Hepatocyte (in vitro differentiated cells): ENCODE data around the gene OR2K2. TPM values are rescaled to one million over a fixed set of nuclear protein-coding genes. Genes with fewer than 3 reads are reported as not detected.
"Not testable (repeated sequence)": the region's sequence is repeated elsewhere in the genome, so short reads cannot be mapped to it uniquely, and the experiment has no call there.

Source experiments
- DNase-seq: peaks from one replicate; pipeline ENCODE4 v3.0.0-alpha.2; 2016; ENCODE audit warnings: low spot score
- H2AFZ ChIP-seq: fragments of 200-600 bp; sonication (generic); 2 replicates; pipeline ENCODE4 v1.6.0; 2016; ENCODE audit warnings: antibody characterized with exemption, mild to moderate bottlenecking
- H3K27ac ChIP-seq: fragments of 200-600 bp; sonication (generic); 2 replicates; pipeline ENCODE4 v1.5.1; 2016; ENCODE audit warnings: mild to moderate bottlenecking
- H3K27me3 ChIP-seq: fragments of 200-600 bp; sonication (generic); 2 replicates; pipeline ENCODE4 v1.6.1; 2016
- H3K36me3 ChIP-seq: fragments of 200-600 bp; sonication (generic); replicated peaks from 2 replicates; pipeline ENCODE4 v1.5.1; 2016; ENCODE audit warnings: low read depth; ENCODE audit not compliant: insufficient read depth
- H3K4me1 ChIP-seq: fragments of 200-600 bp; sonication (generic); 2 replicates; pipeline ENCODE4 v1.5.1; 2016; ENCODE audit warnings: mild to moderate bottlenecking, moderate library complexity; ENCODE audit not compliant: insufficient read depth
- H3K4me2 ChIP-seq: fragments of 200-600 bp; sonication (generic); 2 replicates; pipeline ENCODE4 v1.6.0; 2016
- H3K4me3 ChIP-seq: fragments of 200-600 bp; sonication (generic); 2 replicates; pipeline ENCODE4 v1.5.1; 2016; ENCODE audit warnings: mild to moderate bottlenecking
- H3K79me2 ChIP-seq: fragments of 200-600 bp; sonication (generic); 2 replicates; pipeline ENCODE4 v1.6.0; 2017; ENCODE audit warnings: mild to moderate bottlenecking
- H3K9me2 ChIP-seq: fragments of 200-600 bp; sonication (generic); replicated peaks from 2 replicates; pipeline ENCODE4 v1.6.0; 2017; ENCODE audit warnings: mild to moderate bottlenecking; ENCODE audit not compliant: insufficient read depth
- H3K9me3 ChIP-seq: fragments of 200-600 bp; sonication (generic); 2 replicates; pipeline ENCODE4 v1.5.1; 2016; ENCODE audit warnings: low read depth, mild to moderate bottlenecking
- H4K20me1 ChIP-seq: fragments of 200-600 bp; sonication (generic); 2 replicates; pipeline ENCODE4 v1.6.0; 2016; ENCODE audit warnings: mild to moderate bottlenecking; ENCODE audit not compliant: insufficient read depth, poor library complexity, severe bottlenecking
- CTCF ChIP-seq: fragments of 200-600 bp; sonication (generic); IDR thresholded peaks from 2 replicates; pipeline ENCODE4 v1.5.1; 2016; ENCODE audit warnings: antibody characterized with exemption, mild to moderate bottlenecking; ENCODE audit not compliant: poor library complexity
- EZH2 ChIP-seq: fragments of 200-600 bp; sonication (generic); IDR thresholded peaks from 2 replicates; pipeline ENCODE4 v1.6.1; 2016; ENCODE audit warnings: antibody characterized with exemption, mild to moderate bottlenecking, borderline replicate concordance
- EZH2phosphoT487 ChIP-seq: fragments of 200-600 bp; sonication (generic); IDR thresholded peaks from one replicate; pipeline ENCODE4 v1.6.1; 2018; ENCODE audit warnings: antibody characterized with exemption, mild to moderate bottlenecking, low read depth, moderate library complexity; ENCODE audit not compliant: unreplicated experiment, severe bottlenecking
- WGBS: methylation state at CpG from one replicate; pipeline ENCODE4 v1.1.6; 2016; ENCODE audit warnings: low lambda C conversion rate; ENCODE audit errors: missing lambda C conversion rate; 5-methylcytosine and 5-hydroxymethylcytosine counted together
- polyA plus RNA-seq: library from polyadenylated mRNA; unstranded; fragments of >200 nt; fragmentation: Nextera tagmentation; extraction: Ambion mirVana; gene quantifications from 2 replicates; pipeline ENCODE4 v1.2.1, GENCODE V29; 2016
- total RNA-seq: library from RNA; depleted of rRNA; stranded (reverse); fragments of >200 nt; gene quantifications from 2 replicates; pipeline ENCODE4 v1.2.3, GENCODE V29; 2014

Gene OR2K2
- total and polyA plus RNA-seq, 2 experiments from 2014 or later: not detected

- Histone ChIP-seq H2AFZ (no peak overlapping the region), H4K20me1 (no peaks in the 10 kb centered on the region), H3K4me2 (no peak overlapping the region), H3K4me1 (peaks cover 6% of the 10 kb centered on the region), H3K4me3 (no peak overlapping the region), H3K9me2 (no peaks in the 10 kb centered on the region), H3K9me3 (no peaks in the 10 kb centered on the region), H3K27me3 (no peaks in the 10 kb centered on the region), H3K79me2 (no peaks in the 10 kb centered on the region), H3K36me3 (no peaks in the 10 kb centered on the region), H3K27ac (no peak overlapping the region)
- no peak for TF ChIP-seq EZH2phosphoT487
- no peak for TF ChIP-seq CTCF
- no peak for TF ChIP-seq EZH2
- no peak for DNase-seq
- 93% methylated on average over 4 of the region's 4 CpGs for WGBS
These were observed 29.8 kb downstream of the OR2K2 start for GRCh38 chr9:111300140-111300735.

GRCh38 chr9:111299599-111299966, 30.4 kb downstream of the OR2K2 start:
- H3K9me3 ChIP-seq, H3K27me3 ChIP-seq, H3K36me3 ChIP-seq, H3K4me3 ChIP-seq, H2AFZ ChIP-seq, H3K79me2 ChIP-seq, H3K4me1 ChIP-seq, DNase-seq, H3K27ac ChIP-seq, H3K9me2 ChIP-seq, H3K4me2 ChIP-seq, H4K20me1 ChIP-seq: not testable (repeated sequence)
- 56% methylated on average over 4 of the region's 4 CpGs for WGBS

- peak; percentile 86 for TF ChIP-seq CTCF
- no peak for TF ChIP-seq EZH2
- H3K9me3 ChIP-seq: no peaks in the 10 kb centered on the region
- no peaks in the 10 kb centered on the region for H3K36me3 ChIP-seq
- H3K4me3 ChIP-seq: no peak overlapping the region
- no peaks in the 10 kb centered on the region for H3K79me2 ChIP-seq
- peak overlapping the region; percentile 3 for H3K27ac ChIP-seq
- no peaks in the 10 kb centered on the region for H4K20me1 ChIP-seq
- no peak overlapping the region for H2AFZ ChIP-seq
- H3K27me3 ChIP-seq: no peaks in the 10 kb centered on the region
- H3K4me1 ChIP-seq: peaks cover 6% of the 10 kb centered on the region
- no peaks in the 10 kb centered on the region for H3K9me2 ChIP-seq
- peak overlapping the region; percentile 53 for H3K4me2 ChIP-seq
- peak; percentile 55 for DNase-seq
- WGBS: 18% methylated on average over 6 of the region's 6 CpGs
These were observed 31.1 kb downstream of the OR2K2 start for GRCh38 chr9:111298731-111299598.

- H4K20me1 ChIP-seq: no peaks in the 10 kb centered on the region
- no peak overlapping the region for H3K27ac ChIP-seq
- H3K4me3 ChIP-seq: no peak overlapping the region
- H3K79me2 ChIP-seq: no peaks in the 10 kb centered on the region
- H3K4me2 ChIP-seq: no peak overlapping the region
- TF ChIP-seq CTCF (no peak), EZH2phosphoT487 (no peak), EZH2 (no peak)
- H3K4me1 ChIP-seq: peaks cover 6% of the 10 kb centered on the region
- H2AFZ ChIP-seq: no peak overlapping the region
- H3K9me2 ChIP-seq: no peaks in the 10 kb centered on the region
- no peaks in the 10 kb centered on the region for H3K36me3 ChIP-seq
- no peaks in the 10 kb centered on the region for H3K27me3 ChIP-seq
- no peaks in the 10 kb centered on the region for H3K9me3 ChIP-seq
- 98% methylated on average over 6 of the region's 6 CpGs for WGBS
- DNase-seq: no peak
These were observed 31.9 kb downstream of the OR2K2 start for GRCh38 chr9:111298111-111298510.
